NCI-H1048 (cell line): ENCODE results near the gene ST6GAL2.
A peak's percentile ranks its signal among the peaks of the same experiment; 100 is the strongest.

ENCODE experiments used
- DNase-seq: peaks from one replicate; lab custom pipeline; 2025; lab: John Stamatoyannopoulos, UW

ST6GAL2 gene

GRCh38 chr2:106863387-106863786 is 22.6 kb downstream of the ST6GAL2 start:
- DNase-seq: no peak

- DNase-seq: no peak
Measured at GRCh38 chr2:106859498-106859897, 26.5 kb downstream of the ST6GAL2 start.

- DNase-seq: no peak
Measured at GRCh38 chr2:106858810-106859209, 27.2 kb downstream of the ST6GAL2 start.

- no peak for DNase-seq
Measured at GRCh38 chr2:106857882-106858478, 28.0 kb downstream of the ST6GAL2 start.

- no peak for DNase-seq
Measured at GRCh38 chr2:106853631-106854030, 32.3 kb downstream of the ST6GAL2 start.

- no peak for DNase-seq
Measured at GRCh38 chr2:106851881-106852501, 34.0 kb downstream of the ST6GAL2 start.

GRCh38 chr2:106851087-106851874 is 34.7 kb downstream of the ST6GAL2 start:
- no peak for DNase-seq

GRCh38 chr2:106849253-106849652 is 36.7 kb downstream of the ST6GAL2 start:
- DNase-seq: no peak

- no peak for DNase-seq
Measured at GRCh38 chr2:106847366-106847765, 38.6 kb downstream of the ST6GAL2 start.

- no peak for DNase-seq
Measured at GRCh38 chr2:106845716-106846115, 40.3 kb downstream of the ST6GAL2 start.

- no peak for DNase-seq
Measured at GRCh38 chr2:106843910-106844250, 42.1 kb downstream of the ST6GAL2 start.

- no peak for DNase-seq
Measured at GRCh38 chr2:106843001-106843909, 42.7 kb downstream of the ST6GAL2 start.

- no peak for DNase-seq
Measured at GRCh38 chr2:106841886-106842645, 43.9 kb downstream of the ST6GAL2 start.

- DNase-seq: no peak
Measured at GRCh38 chr2:106840818-106841217, 45.1 kb downstream of the ST6GAL2 start.

- DNase-seq: no peak
Measured at GRCh38 chr2:106839849-106840595, 45.9 kb downstream of the ST6GAL2 start.

GRCh38 chr2:106833256-106833655 is 52.7 kb downstream of the ST6GAL2 start:
- DNase-seq: peak; percentile 83

- DNase-seq: no peak
Measured at GRCh38 chr2:106831816-106832569, 54.0 kb downstream of the ST6GAL2 start.

GRCh38 chr2:106831241-106831640 is 54.7 kb downstream of the ST6GAL2 start:
- DNase-seq: no peak

GRCh38 chr2:106830191-106830590 is 55.8 kb downstream of the ST6GAL2 start:
- DNase-seq: no peak

- DNase-seq: no peak
Measured at GRCh38 chr2:106828119-106828518, 57.8 kb downstream of the ST6GAL2 start.
